Left ventricle myocardium inferior (tissue), 1 donor: ENCODE measurements around the gene PDIA2. TPM values are rescaled to one million over a fixed set of nuclear protein-coding genes. Genes with fewer than 3 reads are reported as not detected.

Experiments
- DNase-seq: peaks from one replicate; pipeline ENCODE4 v3.0.0-alpha.2; 2020
- H3K27ac ChIP-seq: fragments of 200-600 bp; replicated peaks from 2 replicates; pipeline ENCODE4 v1.8.0; 2021
- H3K27me3 ChIP-seq: fragments of 200-600 bp; 2 replicates; pipeline ENCODE4 v1.8.0; 2021; ENCODE audit warnings: low read depth
- H3K36me3 ChIP-seq: fragments of 200-600 bp; 2 replicates; pipeline ENCODE4 v1.8.0; 2021
- H3K4me1 ChIP-seq: fragments of 200-600 bp; 2 replicates; pipeline ENCODE4 v1.8.0; 2021
- H3K4me3 ChIP-seq: fragments of 200-600 bp; 2 replicates; pipeline ENCODE4 v1.8.0; 2021; ENCODE audit warnings: mild to moderate bottlenecking, moderate library complexity
- H3K9me3 ChIP-seq: fragments of 200-600 bp; replicated peaks from 2 replicates; pipeline ENCODE4 v1.8.0; 2021
- CTCF ChIP-seq: fragments of 200-600 bp; IDR thresholded peaks from 2 replicates; pipeline ENCODE4 v1.8.0; 2021; ENCODE audit warnings: antibody characterized with exemption, mild to moderate bottlenecking, borderline replicate concordance
- intact Hi-C: fragments of 100-400 bp; cut with micrococcal nuclease; formaldehyde crosslinking; loops from one replicate; pipeline ENCODE4 v1.11.0; 2022
- total RNA-seq: library from RNA; stranded (reverse); fragmentation: NEBNext Ultra II Directional; extraction: Animal tissue kit (Norgen Biotek cat#: 25700); gene quantifications from one replicate; pipeline ENCODE4 v1.2.1, GENCODE V29; 2021
- donor health status: DM: no; HTN: yes; CAD: no; lungs with severe emphysema.

PDIA2 gene
- total RNA-seq, 1 donor from 2014 or later, result 1.6 TPM

GRCh38 chr16:243348-243747 lies 39.6 kb upstream of the PDIA2 start:
- Histone ChIP-seq H3K4me1 (peaks cover 50% of the 10 kb centered on the region), H3K9me3 (no peaks in the 10 kb centered on the region), H3K27ac (peak overlapping the region; percentile 17), H3K4me3 (no peak overlapping the region), H3K36me3 (no peaks in the 10 kb centered on the region), H3K27me3 (no peaks in the 10 kb centered on the region)
- TF ChIP-seq CTCF, result no peak
- intact Hi-C loops, result no loop called here
- no peak for DNase-seq

GRCh38 chr16:245105-245504 lies 37.9 kb upstream of the PDIA2 start:
- no peak for TF ChIP-seq CTCF
- intact Hi-C loops, result no loop called here
- Histone ChIP-seq H3K9me3 (no peaks in the 10 kb centered on the region), H3K36me3 (peaks cover 16% of the 10 kb centered on the region), H3K4me1 (peaks cover 39% of the 10 kb centered on the region), H3K27ac (no peak overlapping the region), H3K4me3 (no peak overlapping the region), H3K27me3 (no peaks in the 10 kb centered on the region)
- DNase-seq, result no peak

- intact Hi-C loops, result no loop called here
Measured at GRCh38 chr16:247027-247426, 35.9 kb upstream of the PDIA2 start.

GRCh38 chr16:249431-249830 lies 33.5 kb upstream of the PDIA2 start:
- intact Hi-C loops, result no loop called here
- no peak for DNase-seq
- Histone ChIP-seq H3K4me3 (no peak overlapping the region), H3K9me3 (no peaks in the 10 kb centered on the region), H3K36me3 (peaks cover 36% of the 10 kb centered on the region), H3K4me1 (peaks cover 21% of the 10 kb centered on the region), H3K27me3 (no peaks in the 10 kb centered on the region), H3K27ac (no peak overlapping the region)
- no peak for TF ChIP-seq CTCF

More at GRCh38 chr16:247027-247426, 35.9 kb upstream of the PDIA2 start:
- H3K4me1 ChIP-seq, result peaks cover 23% of the 10 kb centered on the region
- no peak for DNase-seq
- H3K36me3 ChIP-seq, result peaks cover 26% of the 10 kb centered on the region
- H3K27me3 ChIP-seq, result no peaks in the 10 kb centered on the region
- no peak overlapping the region for H3K4me3 ChIP-seq
- no peak overlapping the region for H3K27ac ChIP-seq
- TF ChIP-seq CTCF, result no peak
- H3K9me3 ChIP-seq, result no peaks in the 10 kb centered on the region

GRCh38 chr16:252366-253337 lies 30.3 kb upstream of the PDIA2 start:
- H3K27ac ChIP-seq, result peak overlapping the region; percentile 62
- no peak for TF ChIP-seq CTCF
- H3K9me3 ChIP-seq, result no peaks in the 10 kb centered on the region
- intact Hi-C loops, result no loop called here
- peaks cover 66% of the 10 kb centered on the region for H3K36me3 ChIP-seq
- no peaks in the 10 kb centered on the region for H3K27me3 ChIP-seq
- H3K4me3 ChIP-seq, result peak overlapping the region; percentile 49
- peaks cover 20% of the 10 kb centered on the region for H3K4me1 ChIP-seq
- DNase-seq, result no peak
